SK-N-SH treated with all-trans-retinoic acid at 6 μM for 48 hours (cell line): ENCODE data around the gene IFNA4.
"Not testable (repeated sequence)": the region's sequence is repeated elsewhere in the genome, so short reads cannot be mapped to it uniquely, and the experiment has no call there.

Experiments
- ATAC-seq: fragments of 200-7000 bp; cut with Tn5 transposase; 3 replicates; pipeline ENCODE4 v1.9.1; 2020; ENCODE audit warnings: mild to moderate bottlenecking, moderate library complexity
- ARNTL ChIP-seq: fragments of 450-650 bp; formaldehyde crosslinking; IDR thresholded peaks from 2 replicates; pipeline ENCODE4 v1.5.0; 2020; ENCODE audit warnings: low read depth, mild to moderate bottlenecking, moderate library complexity, borderline replicate concordance
- BACH2 ChIP-seq: fragments of 250-450 bp; sonication (Bioruptor Pico); IDR thresholded peaks from 2 replicates; pipeline ENCODE4 v1.9.0; 2021; ENCODE audit warnings: mild to moderate bottlenecking, borderline replicate concordance
- CSDC2 ChIP-seq: fragments of 250-450 bp; sonication (Bioruptor Pico); IDR thresholded peaks from 2 replicates; pipeline ENCODE4 v1.5.0; 2020; ENCODE audit warnings: mild to moderate bottlenecking, moderate library complexity
- ESRRG ChIP-seq: fragments of 250-450 bp; sonication (Bioruptor Pico); IDR thresholded peaks from 2 replicates; pipeline ENCODE4 v1.6.1; 2021; ENCODE audit warnings: mild to moderate bottlenecking
- GLIS3 ChIP-seq: fragments of 250-450 bp; sonication (Bioruptor Pico); IDR thresholded peaks from 2 replicates; pipeline ENCODE4 v1.5.0; 2020; ENCODE audit warnings: mild to moderate bottlenecking, moderate library complexity
- ISL1 ChIP-seq: fragments of 250-450 bp; sonication (Bioruptor Pico); IDR thresholded peaks from 2 replicates; pipeline ENCODE4 v2.1.2; 2022; ENCODE audit warnings: mild to moderate bottlenecking, moderate library complexity
- OSR1 ChIP-seq: fragments of 250-450 bp; sonication (Bioruptor Pico); IDR thresholded peaks from 2 replicates; pipeline ENCODE4 v1.8.0; 2022; ENCODE audit warnings: moderate library complexity, mild to moderate bottlenecking, inconsistent platforms
- PPARA ChIP-seq: fragments of 250-450 bp; sonication (Bioruptor Pico); IDR thresholded peaks from 2 replicates; pipeline ENCODE4 v1.5.0; 2020; ENCODE audit warnings: mild to moderate bottlenecking, borderline replicate concordance
- RARB ChIP-seq: fragments of 250-450 bp; sonication (Bioruptor Pico); IDR thresholded peaks from 2 replicates; pipeline ENCODE4 v1.8.0; 2021; ENCODE audit warnings: mild to moderate bottlenecking, moderate library complexity
- SNAI2 ChIP-seq: fragments of 250-450 bp; sonication (Bioruptor Pico); IDR thresholded peaks from 2 replicates; pipeline ENCODE4 v1.5.0; 2020; ENCODE audit warnings: mild to moderate bottlenecking, moderate library complexity
- TCF4 ChIP-seq: fragments of 250-450 bp; sonication (Bioruptor Pico); IDR thresholded peaks from 2 replicates; pipeline ENCODE4 v1.8.0; 2021; ENCODE audit warnings: mild to moderate bottlenecking, moderate library complexity, borderline replicate concordance
- TOX ChIP-seq: fragments of 250-450 bp; sonication (Bioruptor Pico); IDR thresholded peaks from 2 replicates; pipeline ENCODE4 v1.8.0; 2021; ENCODE audit warnings: mild to moderate bottlenecking, moderate library complexity, borderline replicate concordance
- ZC3H10 ChIP-seq: fragments of 250-450 bp; sonication (Bioruptor Pico); IDR thresholded peaks from 2 replicates; pipeline ENCODE4 v1.5.1; 2021; ENCODE audit warnings: mild to moderate bottlenecking, moderate library complexity
- ZFP3 ChIP-seq: fragments of 250-450 bp; sonication (Bioruptor Pico); IDR thresholded peaks from 2 replicates; pipeline ENCODE4 v1.5.0; 2020; ENCODE audit warnings: mild to moderate bottlenecking, moderate library complexity
- ZFP30 ChIP-seq: fragments of 450-650 bp; formaldehyde crosslinking; IDR thresholded peaks from 2 replicates; pipeline ENCODE4 v1.5.0; 2022; ENCODE audit warnings: mild to moderate bottlenecking, moderate library complexity
- ZNF565 ChIP-seq: fragments of 450-650 bp; formaldehyde crosslinking; conservative IDR thresholded peaks from 2 replicates; pipeline ENCODE4 v1.5.0; 2020; ENCODE audit warnings: low read depth, mild to moderate bottlenecking, moderate library complexity
- ZNF8 ChIP-seq: fragments of 450-650 bp; formaldehyde crosslinking; IDR thresholded peaks from 2 replicates; pipeline ENCODE4 v1.5.0; 2020; ENCODE audit warnings: mild to moderate bottlenecking, moderate library complexity
- TF ChIP-seq, protein P1 (sequence below): fragments of 250-450 bp; sonication (Bioruptor Pico); IDR thresholded peaks from 2 replicates; pipeline ENCODE4 v1.5.0; 2020; ENCODE audit warnings: mild to moderate bottlenecking, moderate library complexity
- TF ChIP-seq, protein P2 (sequence below): fragments of 250-450 bp; sonication (Bioruptor Pico); IDR thresholded peaks from 2 replicates; pipeline ENCODE4 v1.5.1; 2020; ENCODE audit warnings: low read depth, mild to moderate bottlenecking, moderate library complexity
- TF ChIP-seq, protein P3 (sequence below): fragments of 250-450 bp; sonication (Bioruptor Pico); IDR thresholded peaks from 2 replicates; pipeline ENCODE4 v1.5.1; 2021; ENCODE audit warnings: mild to moderate bottlenecking, moderate library complexity
- TF ChIP-seq, protein P4 (sequence below): fragments of 250-450 bp; sonication (Bioruptor Pico); IDR thresholded peaks from 2 replicates; pipeline ENCODE4 v1.8.0; 2020; ENCODE audit warnings: mild to moderate bottlenecking, moderate library complexity, borderline replicate concordance

The IFNA4 gene

DNA sequence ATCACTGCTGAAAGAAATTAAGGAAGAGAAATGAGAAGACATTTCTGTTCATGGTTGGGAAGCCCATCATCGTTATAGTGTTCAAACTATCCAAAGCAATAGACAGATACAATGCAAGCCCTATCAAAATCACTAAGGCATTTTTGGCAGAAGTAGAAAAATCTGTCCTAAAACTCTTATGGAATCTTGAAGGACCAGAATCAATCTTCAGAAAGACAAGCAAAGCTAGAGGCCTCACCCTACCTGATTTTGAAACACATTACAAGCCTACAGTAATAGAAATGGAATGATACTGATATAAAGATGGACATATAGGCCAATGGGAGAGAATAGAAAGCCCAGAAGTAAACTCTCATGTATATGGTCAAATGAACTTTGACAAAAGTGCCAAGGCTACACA, 16.0 kb downstream of the IFNA4 start:
- no peak for ATAC-seq
- TF ChIP-seq, protein P1, sequence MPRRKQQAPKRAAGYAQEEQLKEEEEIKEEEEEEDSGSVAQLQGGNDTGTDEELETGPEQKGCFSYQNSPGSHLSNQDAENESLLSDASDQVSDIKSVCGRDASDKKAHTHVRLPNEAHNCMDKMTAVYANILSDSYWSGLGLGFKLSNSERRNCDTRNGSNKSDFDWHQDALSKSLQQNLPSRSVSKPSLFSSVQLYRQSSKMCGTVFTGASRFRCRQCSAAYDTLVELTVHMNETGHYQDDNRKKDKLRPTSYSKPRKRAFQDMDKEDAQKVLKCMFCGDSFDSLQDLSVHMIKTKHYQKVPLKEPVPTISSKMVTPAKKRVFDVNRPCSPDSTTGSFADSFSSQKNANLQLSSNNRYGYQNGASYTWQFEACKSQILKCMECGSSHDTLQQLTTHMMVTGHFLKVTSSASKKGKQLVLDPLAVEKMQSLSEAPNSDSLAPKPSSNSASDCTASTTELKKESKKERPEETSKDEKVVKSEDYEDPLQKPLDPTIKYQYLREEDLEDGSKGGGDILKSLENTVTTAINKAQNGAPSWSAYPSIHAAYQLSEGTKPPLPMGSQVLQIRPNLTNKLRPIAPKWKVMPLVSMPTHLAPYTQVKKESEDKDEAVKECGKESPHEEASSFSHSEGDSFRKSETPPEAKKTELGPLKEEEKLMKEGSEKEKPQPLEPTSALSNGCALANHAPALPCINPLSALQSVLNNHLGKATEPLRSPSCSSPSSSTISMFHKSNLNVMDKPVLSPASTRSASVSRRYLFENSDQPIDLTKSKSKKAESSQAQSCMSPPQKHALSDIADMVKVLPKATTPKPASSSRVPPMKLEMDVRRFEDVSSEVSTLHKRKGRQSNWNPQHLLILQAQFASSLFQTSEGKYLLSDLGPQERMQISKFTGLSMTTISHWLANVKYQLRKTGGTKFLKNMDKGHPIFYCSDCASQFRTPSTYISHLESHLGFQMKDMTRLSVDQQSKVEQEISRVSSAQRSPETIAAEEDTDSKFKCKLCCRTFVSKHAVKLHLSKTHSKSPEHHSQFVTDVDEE (CRISPR knock-in tag), result no peak
- TF ChIP-seq ZC3H10, result no peak
- no peak for TF ChIP-seq SNAI2 (CRISPR knock-in tag)
- TF ChIP-seq ZNF8 (CRISPR knock-in tag), result no peak
- no peak for TF ChIP-seq ESRRG (CRISPR knock-in tag)
- no peak for TF ChIP-seq GLIS3 (CRISPR knock-in tag)

DNA sequence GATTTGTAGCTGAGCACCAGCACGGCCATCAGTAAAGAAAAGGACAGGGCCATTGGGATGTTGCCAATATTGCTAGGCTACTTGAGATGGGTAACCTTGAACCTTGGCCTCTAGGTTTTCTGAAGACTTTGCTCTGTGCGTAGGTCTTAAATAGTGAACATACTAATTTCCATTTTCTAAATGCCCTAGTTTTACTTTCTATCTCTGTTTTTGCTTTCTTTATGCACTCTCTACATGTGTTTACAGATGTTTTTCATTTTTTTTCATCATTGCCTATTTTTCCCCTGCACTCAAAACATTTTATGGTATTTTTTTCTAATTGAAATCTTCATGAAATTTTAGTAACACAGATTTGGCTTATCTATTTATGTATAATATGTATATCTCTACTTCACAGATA, 20.8 kb downstream of the IFNA4 start, which contains the start of gene IFNA21:
Gene IFNA21 (minus strand): TSS at position 101 of the 400 bp plus-strand sequence. CDS start 48 bp downstream, at position 53.
- not testable (repeated sequence) for ATAC-seq

DNA sequence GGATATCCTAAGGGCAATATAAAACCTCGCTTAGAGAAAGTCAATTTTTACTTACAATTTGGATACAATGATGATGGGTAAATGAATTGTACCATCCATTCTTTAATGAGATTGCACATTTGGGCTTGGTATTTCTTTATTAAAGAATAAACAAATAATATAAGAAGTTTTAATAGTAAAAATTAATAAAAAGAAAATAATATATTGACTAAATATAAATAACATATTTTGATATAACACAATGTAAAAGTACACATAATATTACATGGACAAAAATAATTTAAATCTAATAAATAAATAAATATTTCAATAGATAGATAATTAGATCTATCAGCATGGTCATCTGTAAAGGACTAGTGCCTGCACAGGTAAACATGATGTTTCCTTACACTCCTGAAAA, 21.9 kb downstream of the IFNA4 start:
- TF ChIP-seq ZFP3 (CRISPR knock-in tag), result no peak
- TF ChIP-seq, protein P2, sequence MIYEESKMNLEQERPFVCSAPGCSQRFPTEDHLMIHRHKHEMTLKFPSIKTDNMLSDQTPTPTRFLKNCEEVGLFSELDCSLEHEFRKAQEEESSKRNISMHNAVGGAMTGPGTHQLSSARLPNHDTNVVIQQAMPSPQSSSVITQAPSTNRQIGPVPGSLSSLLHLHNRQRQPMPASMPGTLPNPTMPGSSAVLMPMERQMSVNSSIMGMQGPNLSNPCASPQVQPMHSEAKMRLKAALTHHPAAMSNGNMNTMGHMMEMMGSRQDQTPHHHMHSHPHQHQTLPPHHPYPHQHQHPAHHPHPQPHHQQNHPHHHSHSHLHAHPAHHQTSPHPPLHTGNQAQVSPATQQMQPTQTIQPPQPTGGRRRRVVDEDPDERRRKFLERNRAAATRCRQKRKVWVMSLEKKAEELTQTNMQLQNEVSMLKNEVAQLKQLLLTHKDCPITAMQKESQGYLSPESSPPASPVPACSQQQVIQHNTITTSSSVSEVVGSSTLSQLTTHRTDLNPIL (CRISPR knock-in tag), result no peak
- no peak for TF ChIP-seq ARNTL (CRISPR knock-in tag)
- TF ChIP-seq, protein P1 (CRISPR knock-in tag), result no peak
- no peak for TF ChIP-seq ZFP30 (CRISPR knock-in tag)
- TF ChIP-seq PPARA (CRISPR knock-in tag), result no peak
- TF ChIP-seq CSDC2 (CRISPR knock-in tag), result no peak
- no peak for TF ChIP-seq RARB (CRISPR knock-in tag)
- TF ChIP-seq, protein P3, sequence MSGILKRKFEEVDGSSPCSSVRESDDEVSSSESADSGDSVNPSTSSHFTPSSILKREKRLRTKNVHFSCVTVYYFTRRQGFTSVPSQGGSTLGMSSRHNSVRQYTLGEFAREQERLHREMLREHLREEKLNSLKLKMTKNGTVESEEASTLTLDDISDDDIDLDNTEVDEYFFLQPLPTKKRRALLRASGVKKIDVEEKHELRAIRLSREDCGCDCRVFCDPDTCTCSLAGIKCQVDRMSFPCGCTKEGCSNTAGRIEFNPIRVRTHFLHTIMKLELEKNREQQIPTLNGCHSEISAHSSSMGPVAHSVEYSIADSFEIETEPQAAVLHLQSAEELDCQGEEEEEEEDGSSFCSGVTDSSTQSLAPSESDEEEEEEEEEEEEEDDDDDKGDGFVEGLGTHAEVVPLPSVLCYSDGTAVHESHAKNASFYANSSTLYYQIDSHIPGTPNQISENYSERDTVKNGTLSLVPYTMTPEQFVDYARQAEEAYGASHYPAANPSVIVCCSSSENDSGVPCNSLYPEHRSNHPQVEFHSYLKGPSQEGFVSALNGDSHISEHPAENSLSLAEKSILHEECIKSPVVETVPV (CRISPR knock-in tag), result no peak
- no peak for TF ChIP-seq TCF4 (CRISPR knock-in tag)
- ATAC-seq, result no peak

DNA sequence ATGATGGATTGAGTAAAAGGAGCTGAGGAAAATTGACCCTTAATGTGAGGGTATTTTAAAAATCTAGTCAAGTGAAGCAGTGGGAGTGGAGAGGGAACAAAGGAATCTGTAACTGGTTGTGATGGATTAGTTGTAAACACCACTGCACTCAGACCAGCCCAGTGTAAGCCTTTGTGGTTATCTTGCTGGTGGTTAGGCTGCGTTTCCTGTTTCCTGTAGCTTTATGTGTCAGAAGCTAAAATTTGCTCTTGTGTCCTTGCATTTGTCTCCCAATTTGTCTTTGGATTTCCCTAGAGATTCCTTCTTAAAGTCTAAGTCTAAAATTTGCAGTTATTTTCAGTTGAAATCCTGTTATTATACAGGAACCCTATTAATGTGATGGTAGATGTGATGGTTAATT, 27.2 kb downstream of the IFNA4 start:
- ATAC-seq, result no peak
- TF ChIP-seq ARNTL (CRISPR knock-in tag) (no peak), PPARA (CRISPR knock-in tag) (no peak), SNAI2 (CRISPR knock-in tag) (no peak), GLIS3 (CRISPR knock-in tag) (no peak), OSR1 (CRISPR knock-in tag) (no peak), BACH2 (CRISPR knock-in tag) (no peak), ZNF565 (CRISPR knock-in tag) (no peak), TOX (CRISPR knock-in tag) (no peak), ZC3H10 (no peak), ISL1 (CRISPR knock-in tag) (no peak)
- TF ChIP-seq, protein P1 (CRISPR knock-in tag), result no peak
- TF ChIP-seq, protein P3 (CRISPR knock-in tag), result no peak
- TF ChIP-seq, protein P4, sequence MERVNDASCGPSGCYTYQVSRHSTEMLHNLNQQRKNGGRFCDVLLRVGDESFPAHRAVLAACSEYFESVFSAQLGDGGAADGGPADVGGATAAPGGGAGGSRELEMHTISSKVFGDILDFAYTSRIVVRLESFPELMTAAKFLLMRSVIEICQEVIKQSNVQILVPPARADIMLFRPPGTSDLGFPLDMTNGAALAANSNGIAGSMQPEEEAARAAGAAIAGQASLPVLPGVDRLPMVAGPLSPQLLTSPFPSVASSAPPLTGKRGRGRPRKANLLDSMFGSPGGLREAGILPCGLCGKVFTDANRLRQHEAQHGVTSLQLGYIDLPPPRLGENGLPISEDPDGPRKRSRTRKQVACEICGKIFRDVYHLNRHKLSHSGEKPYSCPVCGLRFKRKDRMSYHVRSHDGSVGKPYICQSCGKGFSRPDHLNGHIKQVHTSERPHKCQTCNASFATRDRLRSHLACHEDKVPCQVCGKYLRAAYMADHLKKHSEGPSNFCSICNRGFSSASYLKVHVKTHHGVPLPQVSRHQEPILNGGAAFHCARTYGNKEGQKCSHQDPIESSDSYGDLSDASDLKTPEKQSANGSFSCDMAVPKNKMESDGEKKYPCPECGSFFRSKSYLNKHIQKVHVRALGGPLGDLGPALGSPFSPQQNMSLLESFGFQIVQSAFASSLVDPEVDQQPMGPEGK (CRISPR knock-in tag), result no peak
